GM12872 (cell line): ENCODE measurements around the gene POU2AF2.

ENCODE experiments used
- CTCF ChIP-seq: IDR thresholded peaks from 3 replicates; pipeline ENCODE4 v1.5.1; 2011; ENCODE audit warnings: low read depth, mild to moderate bottlenecking, low read length, moderate library complexity; ENCODE audit not compliant: insufficient read depth

The POU2AF2 gene

DNA sequence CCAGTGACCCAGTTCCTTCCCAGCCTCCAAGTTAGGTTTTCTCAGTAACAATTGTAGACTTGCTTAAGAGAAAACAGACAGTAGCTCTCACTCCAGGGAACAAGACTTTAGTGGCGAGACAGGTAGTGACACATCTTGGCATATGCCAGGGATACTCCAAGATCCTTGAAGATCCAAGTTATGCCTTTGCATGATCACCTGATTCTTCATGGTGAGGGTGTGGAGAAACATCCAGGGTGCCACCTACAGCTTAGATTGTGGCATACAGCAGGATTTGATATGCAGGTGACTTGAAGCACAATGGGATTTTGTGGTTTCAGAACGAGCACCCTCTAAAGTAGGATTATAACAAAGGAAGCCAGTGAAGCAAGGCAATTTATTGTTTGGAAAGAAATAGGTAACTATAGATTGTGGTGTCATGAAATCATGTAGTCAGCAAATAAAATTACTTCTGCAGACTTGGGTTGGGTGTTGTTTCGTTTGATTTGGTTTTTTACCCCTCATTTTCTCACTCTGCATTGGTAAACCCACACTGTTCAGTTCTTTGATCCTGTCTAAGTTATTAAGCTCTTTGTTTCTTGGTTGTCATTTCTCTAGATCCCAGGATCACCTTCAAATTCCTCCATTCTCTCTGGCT lies 62.1 kb downstream of the POU2AF2 start:
- TF ChIP-seq CTCF: no peak

GRCh38 chr11:111308140-111308539 lies 62.6 kb downstream of the POU2AF2 start:
- TF ChIP-seq CTCF: no peak

- no peak for TF ChIP-seq CTCF
Measured at GRCh38 chr11:111309215-111309915, 63.8 kb downstream of the POU2AF2 start.

- no peak for TF ChIP-seq CTCF
Measured at GRCh38 chr11:111310088-111310487, 64.6 kb downstream of the POU2AF2 start.

- no peak for TF ChIP-seq CTCF
Measured at GRCh38 chr11:111310723-111311122, 65.2 kb downstream of the POU2AF2 start.

- TF ChIP-seq CTCF: no peak
Measured at GRCh38 chr11:111312076-111312475, 66.6 kb downstream of the POU2AF2 start.

- TF ChIP-seq CTCF: no peak
Measured at GRCh38 chr11:111319296-111319695, 73.8 kb downstream of the POU2AF2 start.
